ENCODE results near the gene VAV3.

Gene VAV3

GRCh38 chr1:107590900-107591622 lies 373.9 kb downstream of the VAV3 start:
- Histone ChIP-seq H3K4me1 (ENCODE audit: control insufficient read depth, low read depth, low read length) (peaks cover 1% of the 10 kb centered on the region), H3K9me3 (ENCODE audit: control insufficient read depth, low read depth, low read length) (no peaks in the 10 kb centered on the region), H3K27me3 (ENCODE audit: control insufficient read depth, insufficient read depth, low read length) (no peaks in the 10 kb centered on the region), H3K4me3 (ENCODE audit: low read length) (no peak overlapping the region), H3K36me3 (ENCODE audit: control insufficient read depth, low read depth, low read length) (no peaks in the 10 kb centered on the region), H3K9ac (ENCODE audit: low read length) (no peak overlapping the region), H3K27ac (ENCODE audit: low read length) (no peak overlapping the region)

GRCh38 chr1:107590087-107590486 lies 374.9 kb downstream of the VAV3 start:
- Histone ChIP-seq H3K9ac (ENCODE audit: low read length) (no peak overlapping the region), H3K4me3 (ENCODE audit: low read length) (no peak overlapping the region), H3K4me1 (ENCODE audit: control insufficient read depth, low read depth, low read length) (no peaks in the 10 kb centered on the region), H3K27ac (ENCODE audit: low read length) (no peak overlapping the region), H3K36me3 (ENCODE audit: control insufficient read depth, low read depth, low read length) (no peaks in the 10 kb centered on the region), H3K27me3 (ENCODE audit: control insufficient read depth, insufficient read depth, low read length) (no peaks in the 10 kb centered on the region), H3K9me3 (ENCODE audit: control insufficient read depth, low read depth, low read length) (no peaks in the 10 kb centered on the region)

GRCh38 chr1:107588321-107588720 lies 376.7 kb downstream of the VAV3 start:
- Histone ChIP-seq H3K9ac (ENCODE audit: low read length) (no peak overlapping the region), H3K27me3 (ENCODE audit: control insufficient read depth, insufficient read depth, low read length) (no peaks in the 10 kb centered on the region), H3K27ac (ENCODE audit: low read length) (no peak overlapping the region), H3K9me3 (ENCODE audit: control insufficient read depth, low read depth, low read length) (no peaks in the 10 kb centered on the region), H3K4me1 (ENCODE audit: control insufficient read depth, low read depth, low read length) (no peaks in the 10 kb centered on the region), H3K4me3 (ENCODE audit: low read length) (no peak overlapping the region), H3K36me3 (ENCODE audit: control insufficient read depth, low read depth, low read length) (no peaks in the 10 kb centered on the region)

- H3K9me3 ChIP-seq (ENCODE audit: control insufficient read depth, low read depth, low read length): no peaks in the 10 kb centered on the region
- no peak overlapping the region for H3K4me3 ChIP-seq (ENCODE audit: low read length)
- H3K4me1 ChIP-seq (ENCODE audit: control insufficient read depth, low read depth, low read length): no peaks in the 10 kb centered on the region
- H3K9ac ChIP-seq (ENCODE audit: low read length): no peak overlapping the region
- H3K27ac ChIP-seq (ENCODE audit: low read length): no peak overlapping the region
- H3K27me3 ChIP-seq (ENCODE audit: control insufficient read depth, insufficient read depth, low read length): no peaks in the 10 kb centered on the region
- no peaks in the 10 kb centered on the region for H3K36me3 ChIP-seq (ENCODE audit: control insufficient read depth, low read depth, low read length)
Measured at GRCh38 chr1:107575226-107575625, 389.8 kb downstream of the VAV3 start.

- Histone ChIP-seq H3K9ac (ENCODE audit: low read length) (no peak overlapping the region), H3K27ac (ENCODE audit: low read length) (no peak overlapping the region), H3K4me1 (ENCODE audit: control insufficient read depth, low read depth, low read length) (no peaks in the 10 kb centered on the region), H3K4me3 (ENCODE audit: low read length) (no peak overlapping the region), H3K27me3 (ENCODE audit: control insufficient read depth, insufficient read depth, low read length) (no peaks in the 10 kb centered on the region), H3K36me3 (ENCODE audit: control insufficient read depth, low read depth, low read length) (no peaks in the 10 kb centered on the region), H3K9me3 (ENCODE audit: control insufficient read depth, low read depth, low read length) (no peaks in the 10 kb centered on the region)
Measured at GRCh38 chr1:107574044-107574443, 390.9 kb downstream of the VAV3 start.

GRCh38 chr1:107572674-107573211 lies 392.2 kb downstream of the VAV3 start:
- Histone ChIP-seq H3K4me1 (ENCODE audit: control insufficient read depth, low read depth, low read length) (no peaks in the 10 kb centered on the region), H3K36me3 (ENCODE audit: control insufficient read depth, low read depth, low read length) (no peaks in the 10 kb centered on the region), H3K27ac (ENCODE audit: low read length) (no peak overlapping the region)

GRCh38 chr1:107570768-107571167 lies 394.2 kb downstream of the VAV3 start:
- Histone ChIP-seq H3K9ac (ENCODE audit: low read length) (no peak overlapping the region), H3K27ac (ENCODE audit: low read length) (no peak overlapping the region), H3K27me3 (ENCODE audit: control insufficient read depth, insufficient read depth, low read length) (no peaks in the 10 kb centered on the region), H3K4me1 (ENCODE audit: control insufficient read depth, low read depth, low read length) (no peaks in the 10 kb centered on the region), H3K36me3 (ENCODE audit: control insufficient read depth, low read depth, low read length) (no peaks in the 10 kb centered on the region), H3K9me3 (ENCODE audit: control insufficient read depth, low read depth, low read length) (no peaks in the 10 kb centered on the region), H3K4me3 (ENCODE audit: low read length) (no peak overlapping the region)

More at GRCh38 chr1:107572674-107573211, 392.2 kb downstream of the VAV3 start:
- no peaks in the 10 kb centered on the region for H3K9me3 ChIP-seq (ENCODE audit: control insufficient read depth, low read depth, low read length)
- no peaks in the 10 kb centered on the region for H3K27me3 ChIP-seq (ENCODE audit: control insufficient read depth, insufficient read depth, low read length)
- H3K9ac ChIP-seq (ENCODE audit: low read length): no peak overlapping the region
- no peak overlapping the region for H3K4me3 ChIP-seq (ENCODE audit: low read length)

GRCh38 chr1:107563441-107563840 lies 401.5 kb downstream of the VAV3 start:
- Histone ChIP-seq H3K9me3 (ENCODE audit: control insufficient read depth, low read depth, low read length) (no peaks in the 10 kb centered on the region), H3K9ac (ENCODE audit: low read length) (no peak overlapping the region), H3K27ac (ENCODE audit: low read length) (no peak overlapping the region), H3K27me3 (ENCODE audit: control insufficient read depth, insufficient read depth, low read length) (no peaks in the 10 kb centered on the region), H3K4me1 (ENCODE audit: control insufficient read depth, low read depth, low read length) (peaks cover 4% of the 10 kb centered on the region), H3K4me3 (ENCODE audit: low read length) (no peak overlapping the region), H3K36me3 (ENCODE audit: control insufficient read depth, low read depth, low read length) (no peaks in the 10 kb centered on the region)

GRCh38 chr1:107559881-107560280 lies 405.1 kb downstream of the VAV3 start:
- Histone ChIP-seq H3K4me1 (ENCODE audit: control insufficient read depth, low read depth, low read length) (peaks cover 4% of the 10 kb centered on the region), H3K9me3 (ENCODE audit: control insufficient read depth, low read depth, low read length) (no peaks in the 10 kb centered on the region), H3K4me3 (ENCODE audit: low read length) (no peak overlapping the region), H3K27me3 (ENCODE audit: control insufficient read depth, insufficient read depth, low read length) (no peaks in the 10 kb centered on the region), H3K36me3 (ENCODE audit: control insufficient read depth, low read depth, low read length) (no peaks in the 10 kb centered on the region), H3K9ac (ENCODE audit: low read length) (no peak overlapping the region), H3K27ac (ENCODE audit: low read length) (no peak overlapping the region)

- Histone ChIP-seq H3K9ac (ENCODE audit: low read length) (no peak overlapping the region), H3K27me3 (ENCODE audit: control insufficient read depth, insufficient read depth, low read length) (no peaks in the 10 kb centered on the region), H3K27ac (ENCODE audit: low read length) (no peak overlapping the region), H3K9me3 (ENCODE audit: control insufficient read depth, low read depth, low read length) (no peaks in the 10 kb centered on the region), H3K36me3 (ENCODE audit: control insufficient read depth, low read depth, low read length) (no peaks in the 10 kb centered on the region), H3K4me1 (ENCODE audit: control insufficient read depth, low read depth, low read length) (no peaks in the 10 kb centered on the region), H3K4me3 (ENCODE audit: low read length) (no peak overlapping the region)
Measured at GRCh38 chr1:107557095-107557494, 407.9 kb downstream of the VAV3 start.

GRCh38 chr1:107555578-107555977 lies 409.4 kb downstream of the VAV3 start:
- Histone ChIP-seq H3K9ac (ENCODE audit: low read length) (no peak overlapping the region), H3K27ac (ENCODE audit: low read length) (no peak overlapping the region), H3K27me3 (ENCODE audit: control insufficient read depth, insufficient read depth, low read length) (no peaks in the 10 kb centered on the region), H3K4me1 (ENCODE audit: control insufficient read depth, low read depth, low read length) (no peaks in the 10 kb centered on the region), H3K4me3 (ENCODE audit: low read length) (no peak overlapping the region), H3K36me3 (ENCODE audit: control insufficient read depth, low read depth, low read length) (no peaks in the 10 kb centered on the region), H3K9me3 (ENCODE audit: control insufficient read depth, low read depth, low read length) (no peaks in the 10 kb centered on the region)

GRCh38 chr1:107552781-107553180 lies 412.2 kb downstream of the VAV3 start:
- no peaks in the 10 kb centered on the region for H3K27me3 ChIP-seq (ENCODE audit: control insufficient read depth, insufficient read depth, low read length)
- no peak overlapping the region for H3K4me3 ChIP-seq (ENCODE audit: low read length)
- no peaks in the 10 kb centered on the region for H3K36me3 ChIP-seq (ENCODE audit: control insufficient read depth, low read depth, low read length)
- no peak overlapping the region for H3K9ac ChIP-seq (ENCODE audit: low read length)
- H3K4me1 ChIP-seq (ENCODE audit: control insufficient read depth, low read depth, low read length): no peaks in the 10 kb centered on the region
- no peak overlapping the region for H3K27ac ChIP-seq (ENCODE audit: low read length)
- H3K9me3 ChIP-seq (ENCODE audit: control insufficient read depth, low read depth, low read length): no peaks in the 10 kb centered on the region
